Epithelial cell of umbilical artery (primary cell): ENCODE results near the gene DCDC2. TPM values are rescaled to one million over a fixed set of nuclear protein-coding genes. Genes with fewer than 3 reads are reported as not detected.

ENCODE experiments used
- total RNA-seq: library from RNA; depleted of rRNA; stranded (reverse); fragments of >200 nt; gene quantifications from 2 replicates; pipeline ENCODE4 v1.2.3, GENCODE V29; 2014

Gene DCDC2
- under 0.01 and 0.15 TPM in 2 replicates for total RNA-seq

GRCh38 chr6:24357336-24358218 lies at the start of gene DCDC2:
Gene DCDC2, minus strand, starts transcription at chr6:24358059. Its CDS starts 309 bp downstream, at chr6:24357750.

GRCh38 chr6:24402697-24403500 lies 45.0 kb upstream of the DCDC2 start, which contains the start of gene MRS2:
Gene MRS2, plus strand, starts transcription at chr6:24402936. Its CDS starts 111 bp downstream, at chr6:24403047.

GRCh38 chr6:24125980-24126379 lies 231.9 kb downstream of the DCDC2 start, which contains the start of gene NRSN1:
Gene NRSN1, plus strand, starts transcription at chr6:24126215. Its CDS starts 8,113 bp downstream, at chr6:24134328.

Other genes with a start within 250 kb of the DCDC2 start
- not detected in 2 replicates for gene NRSN1, start 231.8 kb downstream of the DCDC2 start, total RNA-seq
- gene MRS2, start 44.9 kb upstream of the DCDC2 start, total RNA-seq, result 22.1 and 31.3 TPM in 2 replicates
- under 0.01 and 0.32 TPM in 2 replicates for gene GPLD1, start 131.5 kb upstream of the DCDC2 start, total RNA-seq
- gene ALDH5A1, start 136.9 kb upstream of the DCDC2 start, total RNA-seq, result 0.30 and 0.32 TPM in 2 replicates